NCI-H446 treated with DMSO at 0.1 percent for 48 hours (cell line): ENCODE results near the gene C14orf180.

Experiments
- DNase-seq: peaks from one replicate; lab custom pipeline; 2025; lab: John Stamatoyannopoulos, UW

C14orf180 gene

GRCh38 chr14:104550340-104550860 is 29.2 kb upstream of the C14orf180 start:
- DNase-seq: no peak

GRCh38 chr14:104550861-104551728 is 28.5 kb upstream of the C14orf180 start:
- no peak for DNase-seq

GRCh38 chr14:104551851-104552737 is 27.5 kb upstream of the C14orf180 start:
- DNase-seq: no peak

- DNase-seq: no peak
Observed at GRCh38 chr14:104552738-104553125, 26.8 kb upstream of the C14orf180 start.

- no peak for DNase-seq
Observed at GRCh38 chr14:104553166-104554087, 26.1 kb upstream of the C14orf180 start.

GRCh38 chr14:104554088-104554607 is 25.4 kb upstream of the C14orf180 start:
- no peak for DNase-seq

GRCh38 chr14:104554608-104555429 is 24.7 kb upstream of the C14orf180 start:
- peak; percentile 81 for DNase-seq

GRCh38 chr14:104555430-104556255 is 23.9 kb upstream of the C14orf180 start:
- DNase-seq: no peak

GRCh38 chr14:104556256-104557021 is 23.1 kb upstream of the C14orf180 start:
- no peak for DNase-seq

GRCh38 chr14:104557086-104557485 is 22.5 kb upstream of the C14orf180 start:
- DNase-seq: no peak

GRCh38 chr14:104557766-104558165 is 21.8 kb upstream of the C14orf180 start:
- DNase-seq: no peak

GRCh38 chr14:104558231-104559027 is 21.1 kb upstream of the C14orf180 start:
- no peak for DNase-seq

GRCh38 chr14:104559028-104559803 is 20.3 kb upstream of the C14orf180 start:
- DNase-seq: no peak

- DNase-seq: peak; percentile 63
Observed at GRCh38 chr14:104559804-104560585, 19.6 kb upstream of the C14orf180 start.

- DNase-seq: no peak
Observed at GRCh38 chr14:104560586-104560945, 19.0 kb upstream of the C14orf180 start.

GRCh38 chr14:104561124-104561557 is 18.4 kb upstream of the C14orf180 start:
- no peak for DNase-seq
